ENCODE results near the gene TAF4.

The TAF4 gene

GRCh38 chr20:62004614-62005013 lies 61.1 kb downstream of the TAF4 start:
- DNase-seq (ENCODE audit: low read depth): no peak
- H3K4me3 ChIP-seq (ENCODE audit: control insufficient read depth, low read depth, low read length): no peak overlapping the region
- TF ChIP-seq CTCF (conservative IDR thresholded peaks at IDR 0.05; ENCODE audit: control insufficient read depth, insufficient read depth, low read depth, low read length): no peak

GRCh38 chr20:62003567-62004405 lies 61.9 kb downstream of the TAF4 start:
- no peak overlapping the region for H3K4me3 ChIP-seq (ENCODE audit: control insufficient read depth, low read depth, low read length)
- no peak for DNase-seq (ENCODE audit: low read depth)
- TF ChIP-seq CTCF (conservative IDR thresholded peaks at IDR 0.05; ENCODE audit: control insufficient read depth, insufficient read depth, low read depth, low read length): no peak

- no peak for DNase-seq (ENCODE audit: low read depth)
- no peak for TF ChIP-seq CTCF (conservative IDR thresholded peaks at IDR 0.05; ENCODE audit: control insufficient read depth, insufficient read depth, low read depth, low read length)
- no peak overlapping the region for H3K4me3 ChIP-seq (ENCODE audit: control insufficient read depth, low read depth, low read length)
Observed at GRCh38 chr20:62002882-62003480, 62.7 kb downstream of the TAF4 start.

GRCh38 chr20:62001178-62001715 lies 64.4 kb downstream of the TAF4 start:
- no peak for DNase-seq (ENCODE audit: low read depth)
- no peak overlapping the region for H3K4me3 ChIP-seq (ENCODE audit: control insufficient read depth, low read depth, low read length)
- no peak for TF ChIP-seq CTCF (conservative IDR thresholded peaks at IDR 0.05; ENCODE audit: control insufficient read depth, insufficient read depth, low read depth, low read length)

- DNase-seq (ENCODE audit: low read depth): no peak
- TF ChIP-seq CTCF (conservative IDR thresholded peaks at IDR 0.05; ENCODE audit: control insufficient read depth, insufficient read depth, low read depth, low read length): no peak
- no peak overlapping the region for H3K4me3 ChIP-seq (ENCODE audit: control insufficient read depth, low read depth, low read length)
Observed at GRCh38 chr20:61998343-61999121, 67.1 kb downstream of the TAF4 start.

GRCh38 chr20:61997891-61998290 lies 67.8 kb downstream of the TAF4 start:
- DNase-seq (ENCODE audit: low read depth): no peak
- no peak overlapping the region for H3K4me3 ChIP-seq (ENCODE audit: control insufficient read depth, low read depth, low read length)
- TF ChIP-seq CTCF (conservative IDR thresholded peaks at IDR 0.05; ENCODE audit: control insufficient read depth, insufficient read depth, low read depth, low read length): no peak

All from fibroblast of mammary gland (primary cell).